CD1c-positive myeloid dendritic cell (primary cell): ENCODE data around the gene HAGHL.
"Not testable (repeated sequence)": the region's sequence is repeated elsewhere in the genome, so short reads cannot be mapped to it uniquely, and the experiment has no call there.

Source experiments
- DNase-seq: peaks from one replicate; pipeline ENCODE4 v3.0.0-alpha.2; 2016; ENCODE audit errors: extremely low spot score

The HAGHL gene

GRCh38 chr16:689175-689897, 37.6 kb upstream of the HAGHL start:
- no peak for DNase-seq

- DNase-seq = not testable (repeated sequence)
Measured at GRCh38 chr16:691242-691641, 35.7 kb upstream of the HAGHL start.

- no peak for DNase-seq
Measured at GRCh38 chr16:692356-693108, 34.4 kb upstream of the HAGHL start.

GRCh38 chr16:693364-693763, 33.5 kb upstream of the HAGHL start:
- no peak for DNase-seq

- no peak for DNase-seq
Measured at GRCh38 chr16:693766-694165, 33.1 kb upstream of the HAGHL start.

- no peak for DNase-seq
Measured at GRCh38 chr16:694187-694862, 32.6 kb upstream of the HAGHL start.

- no peak for DNase-seq
Measured at GRCh38 chr16:694863-695354, 32.0 kb upstream of the HAGHL start.

GRCh38 chr16:695355-696089, 31.4 kb upstream of the HAGHL start:
- peak; percentile 54 for DNase-seq

- no peak for DNase-seq
Measured at GRCh38 chr16:698911-699671, 27.8 kb upstream of the HAGHL start.

- peak; percentile 27 for DNase-seq
Measured at GRCh38 chr16:700684-701584, 26.0 kb upstream of the HAGHL start.

GRCh38 chr16:702341-702740, 24.6 kb upstream of the HAGHL start:
- no peak for DNase-seq

- DNase-seq = no peak
Measured at GRCh38 chr16:703406-703805, 23.5 kb upstream of the HAGHL start.

- no peak for DNase-seq
Measured at GRCh38 chr16:704047-704446, 22.9 kb upstream of the HAGHL start.

GRCh38 chr16:704552-705380, 22.1 kb upstream of the HAGHL start:
- no peak for DNase-seq

- DNase-seq = no peak
Measured at GRCh38 chr16:705431-706188, 21.3 kb upstream of the HAGHL start, which contains the start of gene FBXL16. Gene FBXL16, minus strand, starts transcription at chr16:705801. Its CDS starts 8,396 bp downstream, at chr16:697405.

- no peak for DNase-seq
Measured at GRCh38 chr16:706189-707061, 20.5 kb upstream of the HAGHL start.

GRCh38 chr16:707062-707538, 19.8 kb upstream of the HAGHL start:
- no peak for DNase-seq
